Measurements from ENCODE around the gene BCL2L1. TPM values are rescaled to one million over a fixed set of nuclear protein-coding genes. Genes with fewer than 3 reads are reported as not detected.
"Not testable (repeated sequence)": the region's sequence is repeated elsewhere in the genome, so short reads cannot be mapped to it uniquely, and the experiment has no call there.

BCL2L1 gene
- total and polyA plus RNA-seq, 9 donors: 21.7 to 65.1 (median 40.2) TPM

DNA sequence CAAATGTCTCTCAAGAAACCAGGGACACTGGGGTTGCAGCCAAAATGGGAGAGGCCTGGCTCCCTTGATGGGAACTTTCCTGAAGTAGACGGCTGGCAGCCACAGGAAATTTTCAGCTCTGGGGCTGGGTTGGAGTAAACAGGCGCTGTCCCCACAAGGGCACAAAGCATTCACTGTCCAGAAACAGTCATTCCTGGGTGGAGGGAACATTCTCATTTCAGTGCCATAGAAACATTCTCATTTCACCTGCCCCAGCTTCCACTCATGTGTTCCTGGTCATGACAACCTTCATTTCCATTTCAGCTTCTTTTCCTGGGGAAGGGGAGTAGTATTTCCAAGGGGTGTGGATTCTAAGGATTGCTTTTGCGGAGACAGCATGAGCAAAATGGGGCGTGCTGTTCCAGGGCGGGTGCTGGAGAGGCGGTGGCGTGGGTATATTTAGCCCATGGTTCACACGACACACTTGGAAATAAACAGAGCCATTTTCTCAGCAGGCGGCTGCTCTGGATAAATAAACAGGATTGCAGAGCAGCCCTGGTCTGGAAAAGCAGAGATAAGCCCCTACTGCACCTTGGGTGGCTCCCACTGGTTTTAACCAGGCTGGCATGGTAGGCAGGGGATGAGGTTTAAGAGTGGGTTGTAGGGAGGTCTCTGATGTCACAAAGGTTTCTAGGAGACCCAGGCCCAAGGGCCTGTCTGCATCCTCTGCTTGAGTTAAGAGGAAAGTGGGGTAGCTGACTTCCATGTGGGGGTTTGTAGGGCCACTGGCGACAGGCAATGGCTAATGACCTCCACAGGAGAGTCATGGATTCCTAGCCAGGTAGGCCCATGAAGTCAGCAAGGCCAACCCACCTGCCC is 52.1 kb downstream of the BCL2L1 start:
- Histone ChIP-seq H3K36me3 (no peaks in the 10 kb centered on the region), H3K9me3 (no peaks in the 10 kb centered on the region), H3K4me1 (ENCODE audit: insufficient read depth) (peaks cover 27% of the 10 kb centered on the region), H3K4me3 (no peak overlapping the region), H3K27ac (peak overlapping the region; percentile 1 to 57), H3K27me3 (no peaks in the 10 kb centered on the region)
- intact Hi-C loops (cut with DNase I): loop anchor here in 1 of 4 donors (2.0 kb wide), 1 partner anchor 48 kb away; no protein-coding TSS in a partner anchor
- 74 to 88% (median 76%) methylated on average over 10 of the region's 10 CpGs for WGBS, 3 donors
- TF ChIP-seq POLR2A (IDR thresholded peaks at IDR 0.05): no peak
- no peak for TF ChIP-seq CTCF (IDR thresholded peaks at IDR 0.05)
- TF ChIP-seq EP300 (IDR thresholded peaks at IDR 0.05): no peak
- DNase-seq: peak in 1 of 5 donors; percentile 34

- TF ChIP-seq EP300 (IDR thresholded peaks at IDR 0.05): no peak
- no peak for TF ChIP-seq POLR2A (IDR thresholded peaks at IDR 0.05)
- no peak for TF ChIP-seq CTCF (IDR thresholded peaks at IDR 0.05)
- intact Hi-C loops (cut with DNase I): loop anchor here in 1 of 4 donors (2.0 kb wide), 1 partner anchor 49 kb away; no protein-coding TSS in a partner anchor
- no peaks in the 10 kb centered on the region for H3K9me3 ChIP-seq
- WGBS, 3 donors: 59 to 63% (median 61%) methylated on average over 3 of the region's 3 CpGs
- H3K27me3 ChIP-seq: no peaks in the 10 kb centered on the region
- peaks cover 23% of the 10 kb centered on the region for H3K4me1 ChIP-seq (ENCODE audit: insufficient read depth)
- no peaks in the 10 kb centered on the region for H3K36me3 ChIP-seq
- H3K27ac ChIP-seq: no peak overlapping the region
- DNase-seq: no peak
- H3K4me3 ChIP-seq: no peak overlapping the region
Observed at GRCh38 chr20:31669876-31670275, 52.8 kb downstream of the BCL2L1 start.

GRCh38 chr20:31668944-31669343 is 53.7 kb downstream of the BCL2L1 start:
- H3K27me3 ChIP-seq; H3K4me3 ChIP-seq; DNase-seq; intact Hi-C loops (cut with DNase I); H3K9me3 ChIP-seq; H3K36me3 ChIP-seq; H3K27ac ChIP-seq: not testable (repeated sequence)
- 97 to 98% (median 98%) methylated on average over 2 of the region's 2 CpGs for WGBS, 3 donors
- peaks cover 22% of the 10 kb centered on the region for H3K4me1 ChIP-seq (ENCODE audit: insufficient read depth)

DNA sequence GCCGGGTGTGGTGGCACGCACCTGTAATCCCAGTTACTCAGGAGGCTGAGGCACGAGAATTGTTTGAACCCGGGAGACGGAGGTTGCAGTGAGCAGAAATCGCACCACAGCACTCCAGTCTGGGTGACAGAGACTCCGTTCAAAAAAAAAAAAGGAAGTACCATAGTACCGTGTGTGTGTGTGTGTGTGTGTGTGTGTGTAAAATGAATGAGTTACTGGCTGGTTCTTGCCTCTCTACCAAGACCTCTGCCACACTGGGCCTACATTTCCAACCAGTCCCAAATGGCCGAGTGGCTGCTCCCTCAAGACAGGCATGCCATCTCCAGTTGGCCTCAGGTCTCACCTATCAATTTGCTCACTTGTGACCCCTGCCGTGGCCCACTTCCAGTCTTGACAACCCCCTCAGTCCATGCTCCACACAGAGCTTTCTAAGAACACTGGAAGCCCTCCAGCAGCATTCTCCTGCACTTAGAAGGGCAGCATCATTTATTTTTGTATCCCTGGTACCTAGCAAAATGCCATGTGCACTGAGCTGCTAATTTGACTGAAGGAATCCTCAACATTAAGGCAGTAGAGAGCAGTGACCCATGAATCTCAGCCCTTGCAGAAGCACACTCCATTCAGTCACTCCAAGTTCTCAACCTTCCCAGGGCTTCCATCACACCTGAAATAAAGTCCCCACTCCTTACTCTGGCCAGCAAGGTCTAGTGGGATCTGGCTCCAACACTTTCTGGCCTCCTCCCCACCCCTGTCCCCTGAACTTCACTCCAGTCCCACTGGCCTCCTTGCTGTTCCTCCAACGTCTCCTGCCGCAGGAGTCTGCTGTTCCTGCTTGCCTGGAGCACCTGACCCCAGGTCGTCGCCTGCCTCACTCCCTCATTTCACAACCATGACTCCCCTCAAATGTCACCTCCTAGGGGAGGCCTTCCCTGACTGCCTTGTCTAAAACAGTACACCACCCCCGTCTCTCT is 55.1 kb downstream of the BCL2L1 start:
- Histone ChIP-seq H3K4me1 (ENCODE audit: insufficient read depth) (peaks cover 22% of the 10 kb centered on the region), H3K27ac (no peak overlapping the region), H3K36me3 (no peaks in the 10 kb centered on the region), H3K27me3 (no peaks in the 10 kb centered on the region), H3K9me3 (no peaks in the 10 kb centered on the region), H3K4me3 (no peak overlapping the region)
- WGBS, 3 donors: 86 to 89% (median 86%) methylated on average over 15 of the region's 15 CpGs
- no peak for TF ChIP-seq CTCF (IDR thresholded peaks at IDR 0.05)
- no peak for TF ChIP-seq POLR2A (IDR thresholded peaks at IDR 0.05)
- DNase-seq: no peak
- intact Hi-C loops (cut with DNase I): no loop called here

All from ovary (tissue), 9 donors.